Suprapubic skin (tissue), 4 donors: ENCODE measurements around the gene SLC25A24.

Source experiments
- CTCF ChIP-seq, 2 donors: fragments of 200-600 bp in 1 of 2; fragments of 450-650 bp in 1 of 2; sonication (generic) in 1 of 2; IDR thresholded peaks; one replicate each; pipeline ENCODE4 v1.5.1; 2016 to 2019; ENCODE audit warnings: antibody characterized with exemption in 2 of 2, mild to moderate bottlenecking in 1 of 2, moderate library complexity in 1 of 2
- EP300 ChIP-seq: sonication (generic); formaldehyde crosslinking; IDR thresholded peaks from one replicate; pipeline ENCODE4 v1.6.1; 2017; ENCODE audit warnings: antibody characterized with exemption
- POLR2A ChIP-seq, 2 donors: fragments of 450-650 bp; IDR thresholded peaks; one replicate each; pipeline ENCODE4 v1.6.1; 2017; ENCODE audit warnings: antibody characterized with exemption in 2 of 2, mild to moderate bottlenecking in 2 of 2, moderate library complexity in 2 of 2
- POLR2AphosphoS5 ChIP-seq, 3 donors: sonication (generic); formaldehyde crosslinking; IDR thresholded peaks; one replicate each; pipeline ENCODE4 v1.6.1; 2017; ENCODE audit warnings: antibody characterized with exemption in 3 of 3

GRCh38 chr1:108190686-108191416, 9.3 kb downstream of the SLC25A24 start:
- TF ChIP-seq CTCF (IDR thresholded peaks at IDR 0.05) (no peak), POLR2AphosphoS5 (IDR thresholded peaks at IDR 0.05) (no peak), POLR2A (IDR thresholded peaks at IDR 0.05) (no peak), EP300 (no peak)
